HEK293 (cell line): ENCODE results near the gene CADPS.

ENCODE experiments used
- CTCF ChIA-PET: fragments of 350-600 bp; formaldehyde crosslinking; extraction: SDS; loops from one replicate; lab custom pipeline; 2021; ENCODE audit warnings: antibody characterized with exemption; lab: Yijun Ruan, JAX
- POLR2A ChIA-PET: fragments of 300-600 bp; formaldehyde crosslinking; extraction: SDS; loops from one replicate; lab custom pipeline; 2020; ENCODE audit warnings: antibody characterized with exemption, inconsistent platforms; lab: Yijun Ruan, JAX
- H3K27ac ChIP-seq: fragments of 200-500 bp; sonication (Bioruptor generic); 2 replicates; pipeline ENCODE4 v1.5.1; 2014; ENCODE audit warnings: low read depth, low read length, control low read depth, inconsistent platforms; ENCODE audit errors: extremely low read depth
- H3K36me3 ChIP-seq, 2 experiments: fragments of 200-500 bp in 1 of 2; sonication (Bioruptor generic) in 1 of 2; 1 replicate in 1 of 2; 2 replicates in 1 of 2; pipeline ENCODE4 v1.5.1; 2014 to 2017; ENCODE audit warnings: inconsistent platforms in 2 of 2, low read length in 2 of 2; ENCODE audit not compliant: control insufficient read depth in 2 of 2, insufficient read depth in 1 of 2
- H3K4me1 ChIP-seq: fragments of 200-500 bp; sonication (Bioruptor generic); 2 replicates; pipeline ENCODE4 v1.5.1; 2014; ENCODE audit warnings: mild to moderate bottlenecking, low read length, inconsistent platforms; ENCODE audit not compliant: control insufficient read depth, insufficient read depth
- H3K4me3 ChIP-seq: 2 replicates; pipeline ENCODE4 v1.5.1; 2011; ENCODE audit warnings: low read depth, mild to moderate bottlenecking, control low read depth, low read length, moderate library complexity
- H3K9me3 ChIP-seq: fragments of 200-500 bp; sonication (Bioruptor generic); 2 replicates; pipeline ENCODE4 v1.5.1; 2014; ENCODE audit warnings: low read depth, low read length, inconsistent platforms; ENCODE audit not compliant: control insufficient read depth, insufficient read depth
- BCL6B ChIP-seq: fragments of 450-650 bp; formaldehyde crosslinking; IDR thresholded peaks from 2 replicates; pipeline ENCODE4 v1.5.1; 2017; ENCODE audit warnings: missing biosample characterization, missing genetic modification characterization
- IKZF3 ChIP-seq: fragments of 450-650 bp; IDR thresholded peaks from 2 replicates; pipeline ENCODE4 v1.5.0; 2018; ENCODE audit warnings: missing biosample characterization, mild to moderate bottlenecking, missing genetic modification characterization, moderate library complexity
- PRDM1 ChIP-seq: fragments of 450-650 bp; formaldehyde crosslinking; IDR thresholded peaks from 2 replicates; pipeline ENCODE4; 2016; ENCODE audit warnings: missing biosample characterization, missing genetic modification characterization
- RBAK ChIP-seq: fragments of 450-650 bp; formaldehyde crosslinking; IDR thresholded peaks from 2 replicates; pipeline ENCODE4 v1.5.1; 2016; ENCODE audit warnings: missing biosample characterization, missing genetic modification characterization
- REPIN1 ChIP-seq: fragments of 450-650 bp; formaldehyde crosslinking; IDR thresholded peaks from 2 replicates; pipeline ENCODE4 v1.5.1; 2017; ENCODE audit warnings: missing biosample characterization, missing genetic modification characterization, low read depth
- ZBTB20 ChIP-seq: fragments of 450-650 bp; formaldehyde crosslinking; IDR thresholded peaks from 2 replicates; pipeline ENCODE4 v1.5.1; 2016; ENCODE audit warnings: missing biosample characterization, missing genetic modification characterization
- ZBTB8A ChIP-seq: fragments of 450-650 bp; formaldehyde crosslinking; IDR thresholded peaks from 2 replicates; pipeline ENCODE4 v1.5.1; 2016; ENCODE audit warnings: missing biosample characterization, missing genetic modification characterization
- ZFHX2 ChIP-seq: fragments of 450-650 bp; formaldehyde crosslinking; conservative IDR thresholded peaks from 2 replicates; pipeline ENCODE4 v1.5.1; 2016; ENCODE audit warnings: missing biosample characterization, missing genetic modification characterization
- ZFP41 ChIP-seq: fragments of 450-650 bp; formaldehyde crosslinking; IDR thresholded peaks from 2 replicates; pipeline ENCODE4 v1.5.1; 2016; ENCODE audit warnings: missing biosample characterization, missing genetic modification characterization, borderline replicate concordance
- ZFP69B ChIP-seq: fragments of 450-650 bp; formaldehyde crosslinking; IDR thresholded peaks from 2 replicates; pipeline ENCODE4 v1.5.1; 2016; ENCODE audit warnings: missing biosample characterization, missing genetic modification characterization
- ZIC2 ChIP-seq: fragments of 450-650 bp; formaldehyde crosslinking; IDR thresholded peaks from 2 replicates; pipeline ENCODE4 v1.5.1; 2016; ENCODE audit warnings: missing biosample characterization, missing genetic modification characterization
- ZNF138 ChIP-seq: fragments of 450-650 bp; formaldehyde crosslinking; IDR thresholded peaks from 2 replicates; pipeline ENCODE4 v1.5.1; 2016; ENCODE audit warnings: missing biosample characterization, missing genetic modification characterization, borderline replicate concordance
- ZNF174 ChIP-seq: fragments of 450-650 bp; formaldehyde crosslinking; IDR thresholded peaks from 2 replicates; pipeline ENCODE4 v1.5.0; 2017; ENCODE audit warnings: missing biosample characterization, mild to moderate bottlenecking, missing genetic modification characterization
- ZNF24 ChIP-seq: fragments of 450-650 bp; formaldehyde crosslinking; IDR thresholded peaks from 2 replicates; pipeline ENCODE4 v1.5.1; 2016; ENCODE audit warnings: missing biosample characterization, missing genetic modification characterization
- ZNF311 ChIP-seq: fragments of 450-650 bp; formaldehyde crosslinking; IDR thresholded peaks from 2 replicates; pipeline ENCODE4 v1.5.1; 2017; ENCODE audit warnings: missing biosample characterization, missing genetic modification characterization, borderline replicate concordance
- ZNF335 ChIP-seq: fragments of 450-650 bp; formaldehyde crosslinking; conservative IDR thresholded peaks from 2 replicates; pipeline ENCODE4 v1.5.1; 2016; ENCODE audit warnings: missing biosample characterization, missing genetic modification characterization
- ZNF473 ChIP-seq: fragments of 450-650 bp; formaldehyde crosslinking; IDR thresholded peaks from 2 replicates; pipeline ENCODE4 v1.5.1; 2017; ENCODE audit warnings: missing biosample characterization, missing genetic modification characterization
- ZNF544 ChIP-seq: fragments of 450-650 bp; formaldehyde crosslinking; IDR thresholded peaks from 2 replicates; pipeline ENCODE4 v1.5.0; 2017; ENCODE audit warnings: missing biosample characterization, missing genetic modification characterization
- ZNF677 ChIP-seq: fragments of 450-650 bp; IDR thresholded peaks from 2 replicates; pipeline ENCODE4 v1.5.0; 2018; ENCODE audit warnings: missing biosample characterization, mild to moderate bottlenecking, missing genetic modification characterization, moderate library complexity
- ZNF747 ChIP-seq: fragments of 450-650 bp; formaldehyde crosslinking; IDR thresholded peaks from 2 replicates; pipeline ENCODE4 v1.5.1; 2016; ENCODE audit warnings: missing biosample characterization, missing genetic modification characterization
- ZNF791 ChIP-seq: fragments of 450-650 bp; formaldehyde crosslinking; IDR thresholded peaks from 2 replicates; pipeline ENCODE4 v1.5.1; 2016; ENCODE audit warnings: missing biosample characterization, missing genetic modification characterization
- ZNF837 ChIP-seq: fragments of 450-650 bp; formaldehyde crosslinking; IDR thresholded peaks from 2 replicates; pipeline ENCODE4 v1.5.1; 2016; ENCODE audit warnings: missing biosample characterization, missing genetic modification characterization
- TF ChIP-seq, protein P1 (sequence below): fragments of 450-650 bp; formaldehyde crosslinking; IDR thresholded peaks from 2 replicates; pipeline ENCODE4 v1.5.1; 2017; ENCODE audit warnings: missing biosample characterization, missing genetic modification characterization
- TF ChIP-seq, protein P2 (sequence below): fragments of 450-650 bp; formaldehyde crosslinking; IDR thresholded peaks from 2 replicates; pipeline ENCODE4 v1.5.1; 2017; ENCODE audit warnings: missing biosample characterization, mild to moderate bottlenecking, missing genetic modification characterization, moderate library complexity

The CADPS gene

GRCh38 chr3:62365391-62366125 lies 509.7 kb downstream of the CADPS start:
- ChIA-PET CTCF (no interaction called here), POLR2A (no interaction called here)
- no peaks in the 10 kb centered on the region for H3K36me3 ChIP-seq
- H3K27ac ChIP-seq: no peak overlapping the region
- TF ChIP-seq ZNF24 (tag by site-specific recombination) (no peak), REPIN1 (tag by site-specific recombination) (no peak), ZNF791 (tag by site-specific recombination) (no peak), RBAK (tag by site-specific recombination) (no peak), ZFP69B (tag by site-specific recombination) (no peak)
- TF ChIP-seq, protein P1, sequence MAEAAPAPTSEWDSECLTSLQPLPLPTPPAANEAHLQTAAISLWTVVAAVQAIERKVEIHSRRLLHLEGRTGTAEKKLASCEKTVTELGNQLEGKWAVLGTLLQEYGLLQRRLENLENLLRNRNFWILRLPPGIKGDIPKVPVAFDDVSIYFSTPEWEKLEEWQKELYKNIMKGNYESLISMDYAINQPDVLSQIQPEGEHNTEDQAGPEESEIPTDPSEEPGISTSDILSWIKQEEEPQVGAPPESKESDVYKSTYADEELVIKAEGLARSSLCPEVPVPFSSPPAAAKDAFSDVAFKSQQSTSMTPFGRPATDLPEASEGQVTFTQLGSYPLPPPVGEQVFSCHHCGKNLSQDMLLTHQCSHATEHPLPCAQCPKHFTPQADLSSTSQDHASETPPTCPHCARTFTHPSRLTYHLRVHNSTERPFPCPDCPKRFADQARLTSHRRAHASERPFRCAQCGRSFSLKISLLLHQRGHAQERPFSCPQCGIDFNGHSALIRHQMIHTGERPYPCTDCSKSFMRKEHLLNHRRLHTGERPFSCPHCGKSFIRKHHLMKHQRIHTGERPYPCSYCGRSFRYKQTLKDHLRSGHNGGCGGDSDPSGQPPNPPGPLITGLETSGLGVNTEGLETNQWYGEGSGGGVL (tag by site-specific recombination): no peak
- H3K4me3 ChIP-seq: no peak overlapping the region
- H3K4me1 ChIP-seq: no peaks in the 10 kb centered on the region
- H3K9me3 ChIP-seq: no peaks in the 10 kb centered on the region

DNA sequence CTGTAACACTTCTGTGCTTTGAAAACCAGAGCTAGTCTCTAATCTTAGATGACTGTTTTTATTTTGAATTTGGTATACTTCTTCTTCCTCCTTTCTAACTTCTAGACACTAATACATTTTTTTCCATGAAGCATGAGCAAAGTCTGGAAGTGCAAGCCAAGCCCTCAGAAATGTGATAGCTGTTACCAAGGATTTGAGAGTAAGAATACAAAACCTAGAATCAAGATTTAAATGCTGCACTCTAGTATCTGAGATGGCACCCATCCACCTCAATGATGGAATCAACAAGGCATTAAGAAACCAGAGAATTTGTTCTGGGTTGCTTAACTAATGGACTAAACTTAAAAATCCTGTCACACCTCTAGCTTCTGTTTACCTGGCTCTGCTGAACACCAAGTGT lies 511.0 kb downstream of the CADPS start:
- H3K27ac ChIP-seq: no peak overlapping the region
- TF ChIP-seq IKZF3 (no peak), ZNF837 (no peak), ZFP41 (tag by site-specific recombination) (no peak), ZNF677 (tag by site-specific recombination) (no peak), ZNF138 (no peak), ZNF473 (tag by site-specific recombination) (no peak), ZBTB8A (tag by site-specific recombination) (no peak), ZNF747 (tag by site-specific recombination) (no peak), ZNF544 (tag by site-specific recombination) (no peak), ZIC2 (tag by site-specific recombination) (no peak), PRDM1 (tag by site-specific recombination) (no peak), ZBTB20 (no peak)
- TF ChIP-seq, all 188 proteins: peak for 0
- ChIA-PET POLR2A (no interaction called here), CTCF (no interaction called here)
- Histone ChIP-seq H3K9me3 (no peaks in the 10 kb centered on the region), H3K4me1 (no peaks in the 10 kb centered on the region), H3K36me3 (no peaks in the 10 kb centered on the region), H3K4me3 (no peak overlapping the region)

GRCh38 chr3:62363275-62363674 lies 511.9 kb downstream of the CADPS start:
- Histone ChIP-seq H3K4me1 (no peaks in the 10 kb centered on the region), H3K9me3 (no peaks in the 10 kb centered on the region), H3K27ac (no peak overlapping the region)
- no peak for TF ChIP-seq ZNF311 (tag by site-specific recombination)
- TF ChIP-seq, all 188 proteins: peak for 0
- no peaks in the 10 kb centered on the region for H3K36me3 ChIP-seq
- POLR2A ChIA-PET: no interaction called here
- CTCF ChIA-PET: no interaction called here
- H3K4me3 ChIP-seq: no peak overlapping the region

DNA sequence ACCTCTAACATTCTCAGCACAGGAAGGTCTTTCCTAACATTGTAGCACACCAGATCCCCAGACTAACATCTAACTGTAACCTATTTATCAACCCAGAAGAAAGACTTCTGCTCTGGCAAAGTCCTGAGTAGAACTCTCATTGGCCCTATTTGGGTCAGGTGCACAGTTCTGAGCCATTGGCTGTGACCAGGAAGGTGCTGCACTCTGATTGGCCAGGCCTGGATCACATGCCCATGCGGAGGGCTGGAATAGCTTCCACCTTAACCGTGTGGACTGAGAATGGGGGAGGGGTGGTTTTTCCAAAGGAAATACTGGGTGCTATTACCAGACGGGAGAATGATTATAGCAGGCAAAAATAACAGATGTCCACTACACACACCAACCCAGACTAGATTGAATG lies 513.4 kb downstream of the CADPS start:
- no peak overlapping the region for H3K4me3 ChIP-seq
- H3K9me3 ChIP-seq: no peaks in the 10 kb centered on the region
- no peaks in the 10 kb centered on the region for H3K36me3 ChIP-seq
- CTCF ChIA-PET: no interaction called here
- H3K4me1 ChIP-seq: no peaks in the 10 kb centered on the region
- POLR2A ChIA-PET: no interaction called here
- H3K27ac ChIP-seq: no peak overlapping the region
- TF ChIP-seq BCL6B (tag by site-specific recombination): no peak
- TF ChIP-seq, protein P2, sequence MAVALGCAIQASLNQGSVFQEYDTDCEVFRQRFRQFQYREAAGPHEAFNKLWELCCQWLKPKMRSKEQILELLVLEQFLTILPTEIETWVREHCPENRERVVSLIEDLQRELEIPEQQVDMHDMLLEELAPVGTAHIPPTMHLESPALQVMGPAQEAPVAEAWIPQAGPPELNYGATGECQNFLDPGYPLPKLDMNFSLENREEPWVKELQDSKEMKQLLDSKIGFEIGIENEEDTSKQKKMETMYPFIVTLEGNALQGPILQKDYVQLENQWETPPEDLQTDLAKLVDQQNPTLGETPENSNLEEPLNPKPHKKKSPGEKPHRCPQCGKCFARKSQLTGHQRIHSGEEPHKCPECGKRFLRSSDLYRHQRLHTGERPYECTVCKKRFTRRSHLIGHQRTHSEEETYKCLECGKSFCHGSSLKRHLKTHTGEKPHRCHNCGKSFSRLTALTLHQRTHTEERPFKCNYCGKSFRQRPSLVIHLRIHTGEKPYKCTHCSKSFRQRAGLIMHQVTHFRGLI: no peak
- TF ChIP-seq ZFHX2 (tag by site-specific recombination): no peak
- no peak for TF ChIP-seq ZNF335 (tag by site-specific recombination)
- TF ChIP-seq, protein P1 (tag by site-specific recombination): no peak
- TF ChIP-seq ZNF174: no peak
